Chondrocyte (in vitro differentiated cells): ENCODE results near the gene RCAN2. TPM values are rescaled to one million over a fixed set of nuclear protein-coding genes. Genes with fewer than 3 reads are reported as not detected.
"Not testable (repeated sequence)": the region's sequence is repeated elsewhere in the genome, so short reads cannot be mapped to it uniquely, and the experiment has no call there.

Source experiments
- DNase-seq: peaks from one replicate; pipeline ENCODE4 v3.0.0; 2021; ENCODE audit warnings: mixed read lengths, low spot score
- H3K27ac Mint-ChIP-seq: one replicate; pipeline ENCODE4 v1.8.0; 2021; ENCODE audit warnings: mild to moderate bottlenecking, moderate library complexity, mixed read lengths; ENCODE audit not compliant: unreplicated experiment
- H3K27me3 Mint-ChIP-seq: 2 replicates; pipeline ENCODE4 v1.8.0; 2021; ENCODE audit warnings: low read depth, mixed read lengths
- H3K36me3 Mint-ChIP-seq: 2 replicates; pipeline ENCODE4 v1.8.0; 2021; ENCODE audit warnings: low read depth, mixed read lengths
- H3K4me1 Mint-ChIP-seq: 2 replicates; pipeline ENCODE4 v1.8.0; 2021; ENCODE audit warnings: low read depth, mild to moderate bottlenecking, mixed read lengths
- H3K4me3 Mint-ChIP-seq: one replicate; pipeline ENCODE4 v1.8.0; 2021; ENCODE audit warnings: mild to moderate bottlenecking, moderate library complexity, mixed read lengths; ENCODE audit not compliant: unreplicated experiment
- H3K9me3 Mint-ChIP-seq: 2 replicates; pipeline ENCODE4 v1.8.0; 2021; ENCODE audit warnings: low read depth, mixed read lengths
- CTCF ChIP-seq: fragments of 200-600 bp; sonication (generic); IDR thresholded peaks from 2 replicates; pipeline ENCODE4 v1.5.0; 2021; ENCODE audit warnings: antibody characterized with exemption, mild to moderate bottlenecking, moderate library complexity
- total RNA-seq: library from RNA; stranded (reverse); gene quantifications from 3 replicates; pipeline ENCODE4 v1.2.1, GENCODE V29; 2021

The RCAN2 gene
- total RNA-seq, 1 donor from 2014 or later, result 23.8 TPM

GRCh38 chr6:46411456-46412197 lies 79.6 kb downstream of the RCAN2 start:
- no peak for TF ChIP-seq CTCF
- Mint-ChIP-seq H3K27me3 (peaks cover 2% of the 10 kb centered on the region), H3K9me3 (no peaks in the 10 kb centered on the region), H3K4me3 (no peak overlapping the region), H3K4me1 (no peaks in the 10 kb centered on the region), H3K27ac (no peak overlapping the region), H3K36me3 (no peaks in the 10 kb centered on the region)
- DNase-seq, result no peak

DNA sequence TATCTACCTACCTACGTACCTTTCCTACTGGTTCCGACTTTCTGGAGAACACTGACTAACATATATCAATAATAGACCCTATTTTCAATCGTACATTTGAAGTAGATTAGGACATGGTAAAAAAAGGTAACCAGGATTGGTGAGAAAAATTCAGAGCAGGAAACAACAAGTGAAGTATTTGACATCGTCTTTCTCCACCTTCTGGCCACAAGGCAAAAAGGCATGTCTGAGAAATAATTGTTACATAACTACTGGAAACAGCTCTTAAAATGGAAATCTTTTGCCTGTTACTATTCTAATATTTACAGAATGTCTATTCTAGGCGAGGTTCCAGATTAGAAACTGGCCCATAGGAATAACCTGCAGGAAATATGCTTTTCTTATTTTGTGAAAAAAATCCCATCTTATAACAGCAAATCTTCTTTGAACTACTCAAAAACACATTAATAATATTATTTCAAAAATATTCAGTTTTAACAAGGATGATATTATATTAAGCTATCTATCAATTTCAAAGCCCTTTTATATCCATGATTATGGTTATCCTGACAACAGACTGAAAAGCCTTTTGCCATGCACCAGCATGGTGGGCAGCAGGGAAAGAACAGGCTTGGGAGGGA lies 80.8 kb downstream of the RCAN2 start:
- peak; percentile 84 for TF ChIP-seq CTCF
- Mint-ChIP-seq H3K36me3 (no peaks in the 10 kb centered on the region), H3K27ac (no peak overlapping the region), H3K4me1 (no peaks in the 10 kb centered on the region), H3K27me3 (peaks cover 2% of the 10 kb centered on the region), H3K4me3 (no peak overlapping the region), H3K9me3 (no peaks in the 10 kb centered on the region)
- DNase-seq, result no peak

- Mint-ChIP-seq H3K36me3 (no peaks in the 10 kb centered on the region), H3K4me3 (no peak overlapping the region)
Observed at GRCh38 chr6:46407776-46408530, 83.3 kb downstream of the RCAN2 start.

GRCh38 chr6:46407246-46407645 lies 84.0 kb downstream of the RCAN2 start:
- no peaks in the 10 kb centered on the region for H3K27me3 Mint-ChIP-seq

More at GRCh38 chr6:46407776-46408530, 83.3 kb downstream of the RCAN2 start:
- no peak overlapping the region for H3K27ac Mint-ChIP-seq
- no peak for DNase-seq
- no peak for TF ChIP-seq CTCF
- no peaks in the 10 kb centered on the region for H3K9me3 Mint-ChIP-seq
- no peaks in the 10 kb centered on the region for H3K4me1 Mint-ChIP-seq
- no peaks in the 10 kb centered on the region for H3K27me3 Mint-ChIP-seq

GRCh38 chr6:46405620-46406180 lies 85.5 kb downstream of the RCAN2 start:
- H3K27me3 Mint-ChIP-seq, H3K9me3 Mint-ChIP-seq, H3K36me3 Mint-ChIP-seq, H3K4me1 Mint-ChIP-seq, H3K4me3 Mint-ChIP-seq, H3K27ac Mint-ChIP-seq: not testable (repeated sequence)
- DNase-seq, result peak; percentile 88

More at GRCh38 chr6:46407246-46407645, 84.0 kb downstream of the RCAN2 start:
- H3K9me3 Mint-ChIP-seq, result no peaks in the 10 kb centered on the region
- no peak for DNase-seq
- no peak overlapping the region for H3K27ac Mint-ChIP-seq
- no peaks in the 10 kb centered on the region for H3K36me3 Mint-ChIP-seq
- no peaks in the 10 kb centered on the region for H3K4me1 Mint-ChIP-seq
- no peak overlapping the region for H3K4me3 Mint-ChIP-seq
- TF ChIP-seq CTCF, result no peak
